Progenitor cell of endocrine pancreas (in vitro differentiated cells): ENCODE data around the gene GPR162. TPM values are rescaled to one million over a fixed set of nuclear protein-coding genes. Genes with fewer than 3 reads are reported as not detected.

Experiments used
- DNase-seq: peaks from one replicate; pipeline ENCODE4 v3.0.0; 2021; ENCODE audit warnings: low spot score; ENCODE audit not compliant: unreplicated experiment
- H3K27ac Mint-ChIP-seq: 2 replicates; pipeline ENCODE4 v1.8.0; 2021; ENCODE audit warnings: mild to moderate bottlenecking, moderate library complexity, mixed read lengths
- H3K27me3 Mint-ChIP-seq: 2 replicates; pipeline ENCODE4 v1.8.0; 2021; ENCODE audit warnings: mixed read lengths
- H3K36me3 Mint-ChIP-seq: 2 replicates; pipeline ENCODE4 v1.8.0; 2022; ENCODE audit warnings: mixed read lengths; ENCODE audit not compliant: insufficient read depth
- H3K4me1 Mint-ChIP-seq: 2 replicates; pipeline ENCODE4 v1.8.0; 2021; ENCODE audit warnings: low read depth, mixed read lengths
- H3K4me3 Mint-ChIP-seq: 2 replicates; pipeline ENCODE4 v1.8.0; 2021; ENCODE audit warnings: low read depth, mild to moderate bottlenecking, moderate library complexity, mixed read lengths
- H3K9me3 Mint-ChIP-seq: 2 replicates; pipeline ENCODE4 v1.8.0; 2021; ENCODE audit warnings: low read depth, mixed read lengths
- total RNA-seq: library from RNA; stranded (reverse); gene quantifications from 2 replicates; pipeline ENCODE4 v1.2.1, GENCODE V29; 2021
- TF ChIP-seq, protein P1 (sequence below): fragments of 200-600 bp; sonication (generic); IDR thresholded peaks from one replicate; pipeline ENCODE4 v1.5.0; 2021; ENCODE audit warnings: antibody characterized with exemption, mild to moderate bottlenecking; ENCODE audit not compliant: unreplicated experiment

GPR162 gene
- total RNA-seq, 1 donor from 2014 or later, result 5.5 TPM

GRCh38 chr12:6826125-6826733 is 4.6 kb downstream of the GPR162 start:
- H3K9me3 Mint-ChIP-seq, result no peaks in the 10 kb centered on the region
- no peak overlapping the region for H3K27ac Mint-ChIP-seq
- no peaks in the 10 kb centered on the region for H3K36me3 Mint-ChIP-seq
- TF ChIP-seq, protein P1, sequence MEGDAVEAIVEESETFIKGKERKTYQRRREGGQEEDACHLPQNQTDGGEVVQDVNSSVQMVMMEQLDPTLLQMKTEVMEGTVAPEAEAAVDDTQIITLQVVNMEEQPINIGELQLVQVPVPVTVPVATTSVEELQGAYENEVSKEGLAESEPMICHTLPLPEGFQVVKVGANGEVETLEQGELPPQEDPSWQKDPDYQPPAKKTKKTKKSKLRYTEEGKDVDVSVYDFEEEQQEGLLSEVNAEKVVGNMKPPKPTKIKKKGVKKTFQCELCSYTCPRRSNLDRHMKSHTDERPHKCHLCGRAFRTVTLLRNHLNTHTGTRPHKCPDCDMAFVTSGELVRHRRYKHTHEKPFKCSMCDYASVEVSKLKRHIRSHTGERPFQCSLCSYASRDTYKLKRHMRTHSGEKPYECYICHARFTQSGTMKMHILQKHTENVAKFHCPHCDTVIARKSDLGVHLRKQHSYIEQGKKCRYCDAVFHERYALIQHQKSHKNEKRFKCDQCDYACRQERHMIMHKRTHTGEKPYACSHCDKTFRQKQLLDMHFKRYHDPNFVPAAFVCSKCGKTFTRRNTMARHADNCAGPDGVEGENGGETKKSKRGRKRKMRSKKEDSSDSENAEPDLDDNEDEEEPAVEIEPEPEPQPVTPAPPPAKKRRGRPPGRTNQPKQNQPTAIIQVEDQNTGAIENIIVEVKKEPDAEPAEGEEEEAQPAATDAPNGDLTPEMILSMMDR, result no peak
- H3K4me1 Mint-ChIP-seq, result peaks cover 10% of the 10 kb centered on the region
- no peak overlapping the region for H3K4me3 Mint-ChIP-seq
- no peak for DNase-seq
- H3K27me3 Mint-ChIP-seq, result peaks cover 54% of the 10 kb centered on the region

GRCh38 chr12:6826734-6827436 is 5.3 kb downstream of the GPR162 start:
- Mint-ChIP-seq H3K27me3 (peaks cover 53% of the 10 kb centered on the region), H3K4me3 (peak overlapping the region; percentile 71), H3K4me1 (peaks cover 8% of the 10 kb centered on the region), H3K36me3 (peaks cover 1% of the 10 kb centered on the region), H3K9me3 (no peaks in the 10 kb centered on the region), H3K27ac (peak overlapping the region; percentile 17)
- TF ChIP-seq, protein P1, result no peak
- no peak for DNase-seq

- no peak for DNase-seq
- H3K4me1 Mint-ChIP-seq, result peaks cover 6% of the 10 kb centered on the region
- H3K27me3 Mint-ChIP-seq, result peaks cover 47% of the 10 kb centered on the region
- peak overlapping the region; percentile 71 for H3K4me3 Mint-ChIP-seq
- peak overlapping the region; percentile 17 for H3K27ac Mint-ChIP-seq
- peaks cover 1% of the 10 kb centered on the region for H3K36me3 Mint-ChIP-seq
- no peaks in the 10 kb centered on the region for H3K9me3 Mint-ChIP-seq
- TF ChIP-seq, protein P1, result no peak
These were observed 5.9 kb downstream of the GPR162 start for GRCh38 chr12:6827437-6827911.

GRCh38 chr12:6827982-6828780 is 6.6 kb downstream of the GPR162 start, which contains the start of gene P3H3:
TSS of gene P3H3 (plus strand) at chr12:6828407. CDS start at chr12:6828441, 34 bp downstream.
- Mint-ChIP-seq H3K27me3 (peaks cover 40% of the 10 kb centered on the region), H3K9me3 (no peaks in the 10 kb centered on the region), H3K36me3 (peaks cover 1% of the 10 kb centered on the region), H3K4me1 (peaks cover 6% of the 10 kb centered on the region), H3K4me3 (peak within 1 kb of the TSS; percentile 87), H3K27ac (peak within 1 kb of the TSS; percentile 89)
- no peak for DNase-seq
- TF ChIP-seq, protein P1, result peak; percentile 22
